ENCODE results near the gene IMMT.
"Not testable (repeated sequence)": the region's sequence is repeated elsewhere in the genome, so short reads cannot be mapped to it uniquely, and the experiment has no call there.

The IMMT gene

GRCh38 chr2:86225581-86225980 is 30.3 kb upstream of the IMMT start:
- peak; percentile 53 to 54 for DNase-seq

- no peak for DNase-seq
These were observed 29.5 kb upstream of the IMMT start for GRCh38 chr2:86224645-86225355.

- DNase-seq, result no peak
These were observed 28.8 kb upstream of the IMMT start for GRCh38 chr2:86223927-86224560.

GRCh38 chr2:86223140-86223926 is 28.1 kb upstream of the IMMT start:
- no peak for DNase-seq

- DNase-seq, result peak; percentile 67 to 75
These were observed 25.9 kb upstream of the IMMT start for GRCh38 chr2:86221066-86221684.

- DNase-seq, result no peak
These were observed 24.6 kb upstream of the IMMT start for GRCh38 chr2:86219896-86220295.

GRCh38 chr2:86218124-86218523 is 22.9 kb upstream of the IMMT start:
- no peak for DNase-seq

GRCh38 chr2:86216575-86217555 is 21.6 kb upstream of the IMMT start:
- no peak for DNase-seq

GRCh38 chr2:86214503-86214832 is 19.2 kb upstream of the IMMT start:
- DNase-seq, result no peak

GRCh38 chr2:86213699-86214502 is 18.6 kb upstream of the IMMT start:
- no peak for DNase-seq

- no peak for DNase-seq
These were observed 17.8 kb upstream of the IMMT start for GRCh38 chr2:86213056-86213455.

- no peak for DNase-seq
These were observed 16.5 kb upstream of the IMMT start for GRCh38 chr2:86211796-86212188.

GRCh38 chr2:86211033-86211795 is 16.0 kb upstream of the IMMT start:
- no peak for DNase-seq

GRCh38 chr2:86204458-86204857 is 9.2 kb upstream of the IMMT start:
- no peak for DNase-seq

- DNase-seq, result no peak
These were observed 8.4 kb upstream of the IMMT start for GRCh38 chr2:86203614-86204013.

GRCh38 chr2:86202702-86203101 is 7.4 kb upstream of the IMMT start:
- no peak for DNase-seq

- no peak for DNase-seq
These were observed 7.1 kb upstream of the IMMT start for GRCh38 chr2:86202336-86202692.

- DNase-seq, result no peak
These were observed 6.5 kb upstream of the IMMT start for GRCh38 chr2:86201671-86202335.

- not testable (repeated sequence) for DNase-seq
These were observed 5.3 kb upstream of the IMMT start for GRCh38 chr2:86200564-86200963.

- DNase-seq, result no peak
These were observed 4.5 kb upstream of the IMMT start for GRCh38 chr2:86199834-86200177.
